ENCODE data around the gene EFCAB6.
A peak's percentile ranks its signal among the peaks of the same experiment; 100 is the strongest.
"Not testable (repeated sequence)": the region's sequence is repeated elsewhere in the genome, so short reads cannot be mapped to it uniquely, and the experiment has no call there.

Gene EFCAB6

GRCh38 chr22:43689356-43689755 lies 122.7 kb downstream of the EFCAB6 start:
- DNase-seq = no peak

GRCh38 chr22:43682851-43683250 lies 129.3 kb downstream of the EFCAB6 start:
- DNase-seq = no peak

- no peak for DNase-seq
Measured at GRCh38 chr22:43681731-43682360, 130.3 kb downstream of the EFCAB6 start.

- no peak for DNase-seq
Measured at GRCh38 chr22:43670513-43670912, 141.6 kb downstream of the EFCAB6 start.

- no peak for DNase-seq
Measured at GRCh38 chr22:43669190-43669589, 142.9 kb downstream of the EFCAB6 start.

- no peak for DNase-seq
Measured at GRCh38 chr22:43667656-43668055, 144.4 kb downstream of the EFCAB6 start.

GRCh38 chr22:43666457-43666856 lies 145.6 kb downstream of the EFCAB6 start:
- DNase-seq = peak; percentile 6

GRCh38 chr22:43658823-43659222 lies 153.3 kb downstream of the EFCAB6 start:
- DNase-seq = no peak

GRCh38 chr22:43656581-43656980 lies 155.5 kb downstream of the EFCAB6 start:
- DNase-seq = not testable (repeated sequence)

GRCh38 chr22:43654271-43654670 lies 157.8 kb downstream of the EFCAB6 start:
- no peak for DNase-seq

- DNase-seq = no peak
Measured at GRCh38 chr22:43652845-43653244, 159.3 kb downstream of the EFCAB6 start.

- DNase-seq = no peak
Measured at GRCh38 chr22:43643387-43643786, 168.7 kb downstream of the EFCAB6 start.

- DNase-seq = no peak
Measured at GRCh38 chr22:43642319-43643206, 169.5 kb downstream of the EFCAB6 start.

GRCh38 chr22:43639228-43639948 lies 172.7 kb downstream of the EFCAB6 start:
- DNase-seq = no peak

GRCh38 chr22:43637275-43638260 lies 174.5 kb downstream of the EFCAB6 start:
- no peak for DNase-seq

- no peak for DNase-seq
Measured at GRCh38 chr22:43636086-43636485, 176.0 kb downstream of the EFCAB6 start.

- DNase-seq = no peak
Measured at GRCh38 chr22:43635101-43635500, 177.0 kb downstream of the EFCAB6 start.

GRCh38 chr22:43634316-43634715 lies 177.8 kb downstream of the EFCAB6 start:
- no peak for DNase-seq

GRCh38 chr22:43633631-43634285 lies 178.3 kb downstream of the EFCAB6 start:
- DNase-seq = no peak

GRCh38 chr22:43631846-43632245 lies 180.3 kb downstream of the EFCAB6 start:
- DNase-seq = no peak

- DNase-seq = no peak
Measured at GRCh38 chr22:43631201-43631600, 180.9 kb downstream of the EFCAB6 start.

- no peak for DNase-seq
Measured at GRCh38 chr22:43630451-43630850, 181.7 kb downstream of the EFCAB6 start.

All from suppressor macrophage treated with lipopolysaccharide for 4 hours (primary cell).